PC-3 (cell line): ENCODE results near the gene MUC6.

ENCODE experiments used
- EZH2 ChIP-seq: fragments of 300-600 bp; sonication (generic); IDR thresholded peaks from one replicate; pipeline ENCODE4 v1.6.1; 2017; ENCODE audit warnings: antibody characterized with exemption, mild to moderate bottlenecking, low read length; ENCODE audit not compliant: unreplicated experiment
- EZH2phosphoT487 ChIP-seq: fragments of 300-600 bp; sonication (generic); IDR thresholded peaks from 2 replicates; pipeline ENCODE4 v1.6.1; 2018; ENCODE audit warnings: mild to moderate bottlenecking, antibody characterized with exemption, low read length, borderline replicate concordance
- TF ChIP-seq, protein P1 (sequence below): fragments of 300-600 bp; sonication (generic); conservative IDR thresholded peaks from 2 replicates; pipeline ENCODE4 v1.5.1; 2017; ENCODE audit warnings: antibody characterized with exemption, low read depth, mild to moderate bottlenecking, low read length

DNA sequence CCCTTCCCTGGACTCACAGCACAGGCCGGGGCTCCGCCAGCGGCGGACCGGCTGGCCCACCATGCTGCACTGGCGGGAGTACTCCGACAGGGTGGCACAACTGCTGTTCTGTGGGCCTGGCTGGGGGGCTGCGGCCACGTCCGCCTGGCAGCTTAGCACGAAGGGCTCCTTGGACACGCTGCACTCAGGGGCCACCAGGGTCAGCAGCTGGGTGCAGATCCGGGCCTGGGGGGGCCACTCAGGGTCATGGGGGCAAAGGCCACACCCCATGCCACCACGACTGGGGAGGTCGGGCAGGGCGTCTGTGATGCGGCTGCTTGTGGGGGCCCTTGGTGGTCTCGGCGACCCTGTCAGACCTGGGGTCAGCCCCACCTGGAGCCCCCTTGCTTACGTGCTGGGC is 6.0 kb downstream of the MUC6 start:
- TF ChIP-seq, protein P1, sequence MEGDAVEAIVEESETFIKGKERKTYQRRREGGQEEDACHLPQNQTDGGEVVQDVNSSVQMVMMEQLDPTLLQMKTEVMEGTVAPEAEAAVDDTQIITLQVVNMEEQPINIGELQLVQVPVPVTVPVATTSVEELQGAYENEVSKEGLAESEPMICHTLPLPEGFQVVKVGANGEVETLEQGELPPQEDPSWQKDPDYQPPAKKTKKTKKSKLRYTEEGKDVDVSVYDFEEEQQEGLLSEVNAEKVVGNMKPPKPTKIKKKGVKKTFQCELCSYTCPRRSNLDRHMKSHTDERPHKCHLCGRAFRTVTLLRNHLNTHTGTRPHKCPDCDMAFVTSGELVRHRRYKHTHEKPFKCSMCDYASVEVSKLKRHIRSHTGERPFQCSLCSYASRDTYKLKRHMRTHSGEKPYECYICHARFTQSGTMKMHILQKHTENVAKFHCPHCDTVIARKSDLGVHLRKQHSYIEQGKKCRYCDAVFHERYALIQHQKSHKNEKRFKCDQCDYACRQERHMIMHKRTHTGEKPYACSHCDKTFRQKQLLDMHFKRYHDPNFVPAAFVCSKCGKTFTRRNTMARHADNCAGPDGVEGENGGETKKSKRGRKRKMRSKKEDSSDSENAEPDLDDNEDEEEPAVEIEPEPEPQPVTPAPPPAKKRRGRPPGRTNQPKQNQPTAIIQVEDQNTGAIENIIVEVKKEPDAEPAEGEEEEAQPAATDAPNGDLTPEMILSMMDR: no peak
- TF ChIP-seq EZH2phosphoT487: no peak
- TF ChIP-seq EZH2: no peak
